MCF 10A (cell line): ENCODE data around the gene SHH. TPM values are rescaled to one million over a fixed set of nuclear protein-coding genes. Genes with fewer than 3 reads are reported as not detected.

ENCODE experiments used
- BruUV-seq: library from RNA; stranded (reverse); fragments of 400-500 nt; replicated peaks from 2 replicates; lab custom pipeline; 2021; lab: Mats Ljungman, UMichigan
- CTCF ChIA-PET: fragments of 300-600 bp; sonication (Branson Sonifier 250); formaldehyde crosslinking; extraction: SDS; loops from one replicate; lab custom pipeline; 2021; ENCODE audit warnings: antibody characterized with exemption, inconsistent platforms; lab: Yijun Ruan, JAX
- POLR2A ChIA-PET: fragments of 300-600, 350-650 bp; sonication (Branson Sonifier 250); formaldehyde crosslinking; extraction: SDS; loops from one replicate; lab custom pipeline; 2020; ENCODE audit warnings: antibody characterized with exemption, inconsistent platforms; lab: Yijun Ruan, JAX
- DNase-seq: peaks from one replicate; pipeline ENCODE4 v3.0.0-alpha.2; 2018; ENCODE audit not compliant: unreplicated experiment
- H3K27ac Mint-ChIP-seq: one replicate; pipeline ENCODE4 v1.8.0; 2022; ENCODE audit warnings: mild to moderate bottlenecking, low read depth, mixed read lengths; ENCODE audit not compliant: unreplicated experiment
- H3K27me3 Mint-ChIP-seq: one replicate; pipeline ENCODE4 v1.8.0; 2022; ENCODE audit warnings: mixed read lengths; ENCODE audit not compliant: insufficient read depth, unreplicated experiment
- H3K36me3 Mint-ChIP-seq: one replicate; pipeline ENCODE4 v1.8.0; 2022; ENCODE audit warnings: mild to moderate bottlenecking, moderate library complexity, mixed read lengths; ENCODE audit not compliant: insufficient read depth, unreplicated experiment
- H3K4me1 Mint-ChIP-seq: one replicate; pipeline ENCODE4 v1.8.0; 2022; ENCODE audit warnings: mixed read lengths; ENCODE audit not compliant: insufficient read depth, unreplicated experiment
- H3K4me3 Mint-ChIP-seq: one replicate; pipeline ENCODE4 v1.8.0; 2022; ENCODE audit warnings: mild to moderate bottlenecking, moderate library complexity, mixed read lengths; ENCODE audit not compliant: unreplicated experiment
- H3K9me3 Mint-ChIP-seq: one replicate; pipeline ENCODE4 v1.8.0; 2022; ENCODE audit warnings: mixed read lengths; ENCODE audit not compliant: unreplicated experiment
- CTCF ChIP-seq: fragments of 200-600 bp; IDR thresholded peaks from one replicate; pipeline ENCODE4 v1.8.0; 2022; ENCODE audit warnings: antibody characterized with exemption, mild to moderate bottlenecking; ENCODE audit not compliant: unreplicated experiment
- intact Hi-C: fragments of 100-400 bp; cut with micrococcal nuclease; formaldehyde crosslinking; loops from 2 replicates; pipeline ENCODE4 v1.14.1; 2022
- total RNA-seq: library from RNA; stranded (reverse); gene quantifications from 2 replicates; pipeline ENCODE4 v1.2.3, GENCODE V29; 2022

The SHH gene
- total RNA-seq, 1 experiment from 2014 or later = not detected

- intact Hi-C loops = no loop called here
- H3K4me3 Mint-ChIP-seq = no peak overlapping the region
- no peak for DNase-seq
- no peaks in the 10 kb centered on the region for H3K9me3 Mint-ChIP-seq
- ChIA-PET POLR2A (no interaction called here), CTCF (interaction anchor here (0.6 kb wide), 1 partner anchor 37 kb away, joined by 4 read pairs; no protein-coding TSS in a partner anchor)
- TF ChIP-seq CTCF = no peak
- BruUV-seq = no TSS peak
- H3K27ac Mint-ChIP-seq = no peak overlapping the region
- peaks cover 13% of the 10 kb centered on the region for H3K27me3 Mint-ChIP-seq
- H3K36me3 Mint-ChIP-seq = no peaks in the 10 kb centered on the region
- no peaks in the 10 kb centered on the region for H3K4me1 Mint-ChIP-seq
Observed at GRCh38 chr7:155845226-155845625, 33.0 kb upstream of the SHH start.

DNA sequence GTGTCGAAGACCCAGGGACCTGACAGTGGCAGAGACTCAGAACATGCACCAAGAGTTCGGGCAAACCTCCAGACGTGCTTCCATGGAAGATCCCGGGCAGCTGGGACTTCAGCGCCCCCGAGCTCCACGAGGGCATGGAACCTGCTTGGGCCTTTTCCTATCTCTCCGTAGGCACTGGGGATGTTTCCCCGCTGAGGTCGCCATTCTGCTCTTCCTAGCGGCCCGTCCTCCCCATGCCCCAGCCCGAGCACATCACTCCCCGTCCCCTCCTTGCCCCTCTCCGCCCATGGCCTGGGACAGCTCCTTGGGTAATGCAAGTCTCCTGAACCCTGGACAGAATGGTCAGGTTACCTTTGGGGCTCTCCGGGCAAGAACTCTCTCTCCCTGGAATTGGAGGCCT is 32.3 kb upstream of the SHH start:
- intact Hi-C loops = no loop called here
- no peak for TF ChIP-seq CTCF
- Mint-ChIP-seq H3K36me3 (no peaks in the 10 kb centered on the region), H3K4me1 (no peaks in the 10 kb centered on the region), H3K4me3 (no peak overlapping the region), H3K9me3 (no peaks in the 10 kb centered on the region), H3K27ac (no peak overlapping the region), H3K27me3 (peaks cover 20% of the 10 kb centered on the region)
- DNase-seq = no peak
- POLR2A ChIA-PET = no interaction called here
- CTCF ChIA-PET = no interaction called here
- no TSS peak for BruUV-seq

GRCh38 chr7:155844019-155844453 is 31.8 kb upstream of the SHH start:
- H3K4me1 Mint-ChIP-seq = no peaks in the 10 kb centered on the region
- POLR2A ChIA-PET = no interaction called here
- H3K27ac Mint-ChIP-seq = no peak overlapping the region
- intact Hi-C loops = no loop called here
- BruUV-seq = no TSS peak
- H3K9me3 Mint-ChIP-seq = no peaks in the 10 kb centered on the region
- CTCF ChIA-PET = no interaction called here
- DNase-seq = no peak
- peaks cover 22% of the 10 kb centered on the region for H3K27me3 Mint-ChIP-seq
- TF ChIP-seq CTCF = no peak
- no peak overlapping the region for H3K4me3 Mint-ChIP-seq
- H3K36me3 Mint-ChIP-seq = no peaks in the 10 kb centered on the region

DNA sequence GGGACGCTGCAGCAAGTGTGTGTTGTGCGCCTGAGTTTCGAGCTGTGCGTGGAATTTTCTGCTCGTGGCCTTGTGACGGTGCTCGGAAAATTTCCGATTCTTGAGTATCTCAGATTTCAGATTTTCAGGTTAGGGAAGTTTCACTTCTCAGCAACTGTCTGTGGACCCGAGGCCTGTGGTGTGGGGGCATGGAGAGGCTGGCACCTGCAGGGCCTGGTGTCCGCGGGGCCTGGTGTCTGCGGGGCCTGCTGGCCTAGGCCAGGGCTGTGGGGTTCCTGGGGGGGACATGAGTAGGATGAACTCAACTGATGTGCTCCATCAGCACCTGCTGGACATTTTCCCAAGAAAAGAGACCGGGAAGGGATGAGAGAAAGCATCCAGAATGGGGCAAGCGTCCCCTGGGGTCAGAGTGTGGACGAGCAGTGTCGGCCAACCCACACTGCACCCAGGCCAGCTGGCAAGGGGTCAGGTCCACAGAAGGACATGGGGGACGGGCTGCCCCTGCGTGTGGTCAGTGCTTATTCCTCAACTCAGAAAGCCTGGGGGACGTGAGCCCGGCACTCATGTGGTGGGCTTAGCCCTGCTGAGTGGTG is 31.3 kb upstream of the SHH start:
- Mint-ChIP-seq H3K27me3 (peaks cover 22% of the 10 kb centered on the region), H3K36me3 (no peaks in the 10 kb centered on the region), H3K9me3 (no peaks in the 10 kb centered on the region), H3K4me1 (no peaks in the 10 kb centered on the region), H3K4me3 (no peak overlapping the region), H3K27ac (no peak overlapping the region)
- intact Hi-C loops = no loop called here
- ChIA-PET CTCF (no interaction called here), POLR2A (no interaction called here)
- no peak for DNase-seq
- no TSS peak for BruUV-seq
- no peak for TF ChIP-seq CTCF
